ENCODE measurements around the gene PHF21A.

Gene PHF21A

DNA sequence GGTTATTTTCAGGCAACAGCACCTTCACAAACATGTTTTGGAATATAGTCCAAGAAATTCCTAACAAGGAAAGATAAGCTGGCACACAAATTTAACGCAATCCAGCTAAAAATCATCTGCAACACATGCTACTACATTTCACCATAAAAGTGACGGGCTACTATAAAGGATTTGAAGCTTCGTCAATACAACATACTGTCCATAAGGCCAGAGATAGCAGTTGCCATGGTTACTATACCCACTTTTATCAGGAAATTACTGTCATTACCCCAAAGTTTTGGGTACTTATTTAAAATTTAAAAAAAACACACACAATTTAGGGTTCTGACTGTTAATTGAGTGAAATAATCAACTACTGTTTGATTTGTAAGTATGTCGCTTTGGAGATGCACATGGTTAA lies 6.9 kb downstream of the PHF21A start:
- TF ChIP-seq GATA2 (IDR thresholded peaks at IDR 0.05; ENCODE audit: low read depth, low read length) = no peak
- no peak for TF ChIP-seq GATA3 (IDR thresholded peaks at IDR 0.05; ENCODE audit: low read depth, low read length)

DNA sequence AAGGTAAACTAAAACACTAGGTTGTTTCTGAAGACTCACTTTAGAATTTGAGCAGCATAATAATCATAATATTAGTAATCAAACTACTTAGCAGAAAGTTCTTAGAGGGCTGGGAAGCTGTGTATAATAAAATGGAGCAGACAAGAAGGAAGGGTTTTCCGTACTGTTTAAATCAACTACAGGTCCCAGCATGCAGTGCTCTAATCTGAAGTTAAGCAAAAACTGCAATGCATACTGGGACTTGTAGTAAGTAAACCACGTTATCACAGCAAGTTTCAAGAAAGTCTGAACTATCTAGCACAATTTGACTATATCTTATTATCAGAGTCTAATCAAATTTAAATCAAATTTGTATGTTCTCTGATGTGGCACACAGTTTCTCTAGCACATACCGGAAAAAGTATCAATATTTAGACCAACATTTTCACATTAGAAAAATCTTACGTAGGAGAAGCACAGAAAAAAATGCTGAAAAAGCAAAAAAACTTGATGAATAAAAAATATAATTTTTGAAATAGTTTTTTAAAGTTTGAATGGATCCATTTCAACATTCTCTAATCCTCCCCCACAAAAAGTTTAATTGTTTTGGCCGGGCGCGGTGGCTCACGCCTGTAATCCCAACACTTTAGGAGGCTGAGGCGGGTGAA lies 8.2 kb downstream of the PHF21A start:
- no peak for TF ChIP-seq GATA3 (IDR thresholded peaks at IDR 0.05; ENCODE audit: low read depth, low read length)
- no peak for TF ChIP-seq GATA2 (IDR thresholded peaks at IDR 0.05; ENCODE audit: low read depth, low read length)

GRCh38 chr11:46108751-46109150 lies 12.5 kb downstream of the PHF21A start:
- no peak for TF ChIP-seq GATA2 (IDR thresholded peaks at IDR 0.05; ENCODE audit: low read depth, low read length)

DNA sequence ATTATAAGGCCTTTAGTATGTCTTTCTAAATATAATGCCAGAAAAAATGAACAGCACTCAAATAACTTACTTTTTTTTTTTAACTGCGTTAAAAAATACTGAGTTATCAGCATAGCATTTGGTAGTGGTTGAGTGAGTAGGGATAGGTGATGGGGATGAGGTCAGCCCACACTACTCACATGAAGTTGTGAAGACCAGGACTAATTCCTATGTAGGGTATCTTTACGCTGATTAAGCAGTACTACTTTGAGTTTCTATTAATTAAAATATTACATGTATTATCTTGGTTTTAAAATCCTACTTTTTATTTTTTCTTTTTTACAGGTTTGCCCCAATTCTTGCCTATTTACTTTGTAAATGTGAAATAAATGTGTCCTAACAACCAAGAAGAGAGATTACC lies 13.5 kb downstream of the PHF21A start:
- TF ChIP-seq GATA3 (IDR thresholded peaks at IDR 0.05; ENCODE audit: low read depth, low read length) = no peak
- TF ChIP-seq GATA2 (IDR thresholded peaks at IDR 0.05; ENCODE audit: low read depth, low read length) = no peak

GRCh38 chr11:46107408-46107718 lies 13.9 kb downstream of the PHF21A start:
- TF ChIP-seq GATA3 (IDR thresholded peaks at IDR 0.05; ENCODE audit: low read depth, low read length) = no peak
- no peak for TF ChIP-seq GATA2 (IDR thresholded peaks at IDR 0.05; ENCODE audit: low read depth, low read length)

DNA sequence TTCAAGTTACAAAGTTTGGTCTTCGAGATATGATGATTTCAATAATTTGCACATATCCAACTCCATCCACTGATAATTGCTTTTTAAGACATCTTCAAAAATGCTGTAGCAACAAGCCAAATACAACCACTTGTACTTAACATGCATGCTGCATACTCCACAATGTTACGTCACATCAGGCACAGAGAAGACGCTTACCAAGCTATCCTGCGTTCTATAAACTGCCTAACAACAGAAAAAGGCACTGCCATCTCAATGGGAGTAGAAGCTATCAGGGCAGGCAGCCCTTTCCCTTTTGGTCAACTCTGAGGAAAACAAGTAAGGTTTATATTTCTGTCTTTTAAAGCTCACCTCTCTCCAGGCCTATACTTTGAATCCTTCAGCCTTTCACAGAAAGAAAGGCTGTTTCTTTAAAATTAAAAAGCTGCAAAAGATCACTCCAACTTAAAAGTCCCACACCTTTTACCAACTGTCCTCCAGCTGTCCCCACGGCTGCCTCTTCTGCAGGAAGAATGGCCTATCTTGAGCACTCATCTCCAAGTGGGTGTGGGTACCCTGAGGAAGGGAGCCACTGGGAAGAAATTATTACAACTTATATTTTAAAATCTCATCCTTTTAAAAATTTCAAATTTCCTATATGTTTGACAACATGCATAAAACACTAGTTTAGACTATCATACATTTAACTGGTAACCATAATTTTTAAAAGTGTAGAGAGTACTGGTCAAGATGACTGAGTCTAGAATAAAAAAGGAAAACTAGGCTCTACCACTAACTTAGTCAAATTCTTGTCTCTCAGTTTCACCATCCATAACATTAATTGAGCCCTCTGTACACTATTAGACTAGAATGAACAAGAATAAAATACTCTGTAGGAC lies 14.5 kb downstream of the PHF21A start:
- TF ChIP-seq GATA3 (IDR thresholded peaks at IDR 0.05; ENCODE audit: low read depth, low read length) = no peak
- peak; percentile 49 for TF ChIP-seq GATA2 (IDR thresholded peaks at IDR 0.05; ENCODE audit: low read depth, low read length)

- TF ChIP-seq GATA2 (IDR thresholded peaks at IDR 0.05; ENCODE audit: low read depth, low read length) (no peak), GATA3 (IDR thresholded peaks at IDR 0.05; ENCODE audit: low read depth, low read length) (no peak)
These were observed 15.3 kb downstream of the PHF21A start for GRCh38 chr11:46105926-46106325.

DNA sequence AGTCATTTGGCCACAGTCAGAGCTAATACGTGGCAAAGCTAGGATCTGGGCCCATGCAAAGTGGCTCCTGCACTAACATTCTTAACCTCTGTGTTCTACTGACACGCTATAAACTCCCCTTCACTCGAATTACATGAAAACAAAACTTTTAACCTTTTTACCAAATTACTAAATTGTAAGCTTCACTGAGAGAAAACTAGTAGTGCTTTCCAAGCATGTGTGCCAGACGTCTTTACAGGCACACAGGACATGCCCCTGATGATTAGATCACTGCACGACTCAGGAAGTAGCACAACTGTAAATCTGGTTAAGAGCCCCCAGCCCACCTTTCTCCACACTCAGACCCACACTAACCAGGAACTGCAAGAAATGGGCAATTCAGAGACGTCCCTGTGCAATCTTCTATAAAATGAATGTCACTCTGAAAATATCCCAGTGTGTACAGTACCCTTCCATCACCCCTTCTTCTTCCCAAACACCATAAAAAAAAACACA lies 16.1 kb downstream of the PHF21A start:
- TF ChIP-seq GATA2 (IDR thresholded peaks at IDR 0.05; ENCODE audit: low read depth, low read length) (peak; percentile 49; the same call in 1 of the 2 replicates), GATA3 (IDR thresholded peaks at IDR 0.05; ENCODE audit: low read depth, low read length) (no peak)

- TF ChIP-seq GATA3 (IDR thresholded peaks at IDR 0.05; ENCODE audit: low read depth, low read length) (no peak), GATA2 (IDR thresholded peaks at IDR 0.05; ENCODE audit: low read depth, low read length) (no peak)
These were observed 18.4 kb downstream of the PHF21A start for GRCh38 chr11:46102843-46103242.

GRCh38 chr11:46100670-46101069 lies 20.6 kb downstream of the PHF21A start:
- no peak for TF ChIP-seq GATA3 (IDR thresholded peaks at IDR 0.05; ENCODE audit: low read depth, low read length)

DNA sequence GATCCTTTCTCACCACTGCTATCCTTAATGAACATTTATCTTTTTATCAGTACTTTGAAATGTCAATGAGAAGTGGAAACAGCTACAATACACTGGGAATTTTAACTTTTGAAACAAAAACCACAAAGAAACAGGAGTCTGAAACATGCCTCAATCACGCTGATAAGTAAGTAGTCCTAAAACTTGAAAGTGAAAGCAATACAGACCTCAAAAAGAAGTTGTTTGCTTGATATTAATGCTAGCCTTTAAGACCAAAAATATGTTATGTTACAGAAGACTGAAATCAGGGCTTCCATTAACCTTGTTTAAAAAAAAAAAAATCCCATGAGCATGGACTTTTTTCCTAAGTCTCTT lies 21.3 kb downstream of the PHF21A start:
- TF ChIP-seq GATA2 (IDR thresholded peaks at IDR 0.05; ENCODE audit: low read depth, low read length) (no peak), GATA3 (IDR thresholded peaks at IDR 0.05; ENCODE audit: low read depth, low read length) (no peak)

DNA sequence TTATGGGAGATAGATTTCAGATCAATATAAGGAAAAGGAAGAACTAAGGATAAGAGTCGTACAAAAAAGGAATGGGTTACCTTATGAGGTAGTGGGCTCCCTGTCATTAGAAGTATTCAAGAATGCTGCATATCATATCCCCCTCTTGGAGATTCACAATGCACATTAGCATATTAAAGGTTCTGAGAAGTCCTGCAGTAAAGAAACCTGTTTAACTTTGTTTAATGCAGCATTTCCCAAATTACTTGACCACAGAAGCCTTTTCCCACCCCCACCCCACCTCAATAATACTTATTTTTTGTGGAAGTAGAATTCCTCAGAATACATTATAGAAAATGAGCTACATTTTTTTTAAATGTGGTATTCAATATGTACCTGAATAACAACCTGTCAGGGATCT lies 30.9 kb downstream of the PHF21A start:
- TF ChIP-seq GATA3 (IDR thresholded peaks at IDR 0.05; ENCODE audit: low read depth, low read length) = no peak
- TF ChIP-seq GATA2 (IDR thresholded peaks at IDR 0.05; ENCODE audit: low read depth, low read length) = no peak

- TF ChIP-seq GATA3 (IDR thresholded peaks at IDR 0.05; ENCODE audit: low read depth, low read length) (no peak), GATA2 (IDR thresholded peaks at IDR 0.05; ENCODE audit: low read depth, low read length) (no peak)
These were observed 41.6 kb downstream of the PHF21A start for GRCh38 chr11:46079662-46080061.

DNA sequence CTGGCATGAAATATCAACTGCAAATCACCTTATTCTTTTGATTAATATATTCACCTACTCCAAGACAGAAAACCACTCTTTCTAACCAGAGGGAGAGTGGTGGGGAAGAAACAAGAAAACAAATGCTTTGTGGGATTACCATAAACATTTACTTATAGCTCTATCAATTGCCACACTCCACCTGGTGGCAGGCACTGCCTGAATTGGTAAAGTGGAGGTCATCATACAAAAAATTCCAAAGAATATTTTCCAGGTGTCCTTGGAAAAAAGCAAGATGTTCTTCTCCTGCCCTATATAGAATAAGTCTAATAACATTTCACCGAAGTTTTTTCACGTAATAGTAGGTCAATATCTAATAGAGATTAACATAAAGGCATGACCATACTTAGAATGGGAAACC lies 45.3 kb downstream of the PHF21A start:
- TF ChIP-seq GATA2 (IDR thresholded peaks at IDR 0.05; ENCODE audit: low read depth, low read length) (no peak), GATA3 (IDR thresholded peaks at IDR 0.05; ENCODE audit: low read depth, low read length) (no peak)

DNA sequence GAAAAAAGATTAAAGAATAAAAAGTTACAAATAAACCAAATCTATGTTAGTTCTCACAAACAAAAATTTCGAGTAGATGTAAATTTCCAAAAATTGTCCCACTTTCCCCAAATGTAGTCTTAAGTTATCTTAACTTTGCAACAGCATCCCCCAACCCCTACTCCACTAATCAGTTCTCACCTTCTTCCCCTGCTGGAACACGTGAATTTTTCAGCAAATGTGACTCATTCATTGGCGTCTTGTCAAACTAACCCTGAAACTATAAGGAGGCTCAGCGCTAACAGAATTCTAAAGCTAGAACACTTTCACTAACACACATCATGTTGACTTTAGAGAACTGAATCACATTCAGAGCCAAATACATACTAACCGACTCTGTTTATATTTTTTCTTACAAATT lies 46.1 kb downstream of the PHF21A start:
- TF ChIP-seq GATA3 (IDR thresholded peaks at IDR 0.05; ENCODE audit: low read depth, low read length) (no peak), GATA2 (IDR thresholded peaks at IDR 0.05; ENCODE audit: low read depth, low read length) (no peak)
